HL-60 (cell line): ENCODE results near the gene CTR9.

Experiments
- DNase-seq, 2 experiments: peaks; one replicate each; pipeline ENCODE4 v3.0.0-alpha.2; 2010 to 2020; ENCODE audit warnings: low read depth in 1 of 2, low spot score in 1 of 2
- H3K27ac ChIP-seq: fragments of 250-450 bp; sonication (Bioruptor Pico); replicated peaks from 2 replicates; pipeline ENCODE4 v1.5.1; 2020; ENCODE audit warnings: mild to moderate bottlenecking, moderate library complexity
- H3K27me3 ChIP-seq: fragments of 250-450 bp; sonication (Bioruptor Pico); 2 replicates; pipeline ENCODE4 v1.5.1; 2021; ENCODE audit warnings: mild to moderate bottlenecking, moderate library complexity; ENCODE audit not compliant: insufficient read depth, poor library complexity, severe bottlenecking
- H3K4me3 ChIP-seq: replicated peaks from 2 replicates; pipeline ENCODE4 v1.5.1; 2011; ENCODE audit warnings: mild to moderate bottlenecking, control low read depth, low read length; ENCODE audit not compliant: insufficient read depth
- CTCF ChIP-seq: IDR thresholded peaks from one replicate; pipeline ENCODE4 v1.5.1; 2011; ENCODE audit warnings: low read length, control low read depth, inconsistent platforms; ENCODE audit not compliant: insufficient read depth
- GABPA ChIP-seq: IDR thresholded peaks from 2 replicates; pipeline ENCODE4 v1.6.1; 2012; ENCODE audit warnings: low read depth
- POLR2AphosphoS5 ChIP-seq: IDR thresholded peaks from 2 replicates; pipeline ENCODE4 v1.6.1; 2012; ENCODE audit warnings: low read depth
- REST ChIP-seq: IDR thresholded peaks from 2 replicates; pipeline ENCODE4 v1.6.1; 2012; ENCODE audit warnings: low read depth; ENCODE audit not compliant: insufficient replicate concordance
- SPI1 ChIP-seq: IDR thresholded peaks from 2 replicates; pipeline ENCODE4 v1.6.1; 2012; ENCODE audit warnings: low read depth, mild to moderate bottlenecking, borderline replicate concordance

Gene CTR9

GRCh38 chr11:10727146-10727851 lies 23.7 kb upstream of the CTR9 start:
- TF ChIP-seq SPI1 (no peak), REST (no peak), POLR2AphosphoS5 (no peak), CTCF (no peak), GABPA (no peak)
- Histone ChIP-seq H3K27me3 (no peaks in the 10 kb centered on the region), H3K4me3 (no peak overlapping the region), H3K27ac (no peak overlapping the region)
- DNase-seq: no peak

- TF ChIP-seq SPI1 (no peak), POLR2AphosphoS5 (no peak), REST (no peak), CTCF (no peak), GABPA (no peak)
- Histone ChIP-seq H3K4me3 (no peak overlapping the region), H3K27me3 (no peaks in the 10 kb centered on the region), H3K27ac (no peak overlapping the region)
- no peak for DNase-seq
Measured at GRCh38 chr11:10728154-10728553, 22.9 kb upstream of the CTR9 start.

- Histone ChIP-seq H3K4me3 (no peak overlapping the region), H3K27me3 (no peaks in the 10 kb centered on the region), H3K27ac (no peak overlapping the region)
- no peak for TF ChIP-seq REST
- no peak for TF ChIP-seq POLR2AphosphoS5
- TF ChIP-seq SPI1: no peak
- TF ChIP-seq CTCF: no peak
- TF ChIP-seq GABPA: no peak
- DNase-seq: no peak
Measured at GRCh38 chr11:10728789-10729472, 22.1 kb upstream of the CTR9 start.
